ENCODE data around the gene NIPAL1.

Gene NIPAL1

DNA sequence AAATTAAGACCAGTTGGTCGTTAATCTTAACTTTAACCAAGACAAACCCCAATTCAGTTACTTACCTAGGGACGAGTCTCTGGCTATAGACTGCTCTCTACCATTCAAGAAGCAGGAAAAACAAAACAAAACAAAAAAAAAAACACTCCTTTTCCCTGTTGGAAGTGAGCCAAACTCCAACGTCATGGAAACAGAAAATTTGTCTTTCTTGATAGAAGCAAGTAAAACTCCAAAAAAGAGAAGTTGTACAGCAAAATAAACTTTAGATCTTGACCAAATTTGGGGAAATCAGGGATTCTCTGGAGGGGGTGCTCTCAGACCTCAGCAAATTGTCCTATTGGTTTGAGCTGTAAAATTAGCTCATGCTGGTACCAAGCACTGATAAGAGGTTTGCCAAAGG lies 3.7 kb upstream of the NIPAL1 start:
- Histone ChIP-seq H3K4me3 (no peak overlapping the region), H3K36me3 (replicated peaks) (no peaks in the 10 kb centered on the region), H3K4me1 (peaks cover 18% of the 10 kb centered on the region), H3K9me3 (peaks cover 7% of the 10 kb centered on the region; the same call in 1 of the 2 replicates), H3K27me3 (ENCODE audit: low read depth) (no peaks in the 10 kb centered on the region)
- no peak for DNase-seq (ENCODE audit: low spot score in 2 of 2)
- in situ Hi-C loops (cut with MboI; ENCODE audit: low sequenced_read_pairs) = no loop called here

DNA sequence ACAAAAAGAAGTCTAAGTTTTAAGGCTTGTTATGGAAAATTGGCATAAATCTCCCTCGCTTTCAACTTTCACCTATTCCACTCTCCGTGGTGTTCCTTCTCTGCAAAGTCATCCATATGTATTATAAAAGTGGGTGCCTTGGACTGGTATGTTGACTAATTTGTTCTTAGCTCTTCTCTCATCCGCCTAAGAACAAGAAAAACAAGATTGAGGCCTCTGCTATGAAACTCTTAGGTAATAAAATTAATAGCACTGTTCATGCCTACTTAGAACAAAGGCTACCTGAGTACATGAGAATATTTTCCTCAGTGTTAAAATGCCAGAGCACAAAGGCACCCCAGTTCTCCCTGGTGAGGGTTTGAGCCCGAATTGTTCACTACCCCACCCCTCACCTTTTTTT lies 1.4 kb upstream of the NIPAL1 start:
- H3K4me3 ChIP-seq = no peak overlapping the region
- no peaks in the 10 kb centered on the region for H3K36me3 ChIP-seq (replicated peaks)
- no peaks in the 10 kb centered on the region; the same call in 1 of the 2 replicates for H3K9me3 ChIP-seq
- peaks cover 18% of the 10 kb centered on the region for H3K4me1 ChIP-seq
- DNase-seq (ENCODE audit: low spot score in 2 of 2) = no peak
- in situ Hi-C loops (cut with MboI; ENCODE audit: low sequenced_read_pairs) = no loop called here
- H3K27me3 ChIP-seq (ENCODE audit: low read depth) = no peaks in the 10 kb centered on the region

DNA sequence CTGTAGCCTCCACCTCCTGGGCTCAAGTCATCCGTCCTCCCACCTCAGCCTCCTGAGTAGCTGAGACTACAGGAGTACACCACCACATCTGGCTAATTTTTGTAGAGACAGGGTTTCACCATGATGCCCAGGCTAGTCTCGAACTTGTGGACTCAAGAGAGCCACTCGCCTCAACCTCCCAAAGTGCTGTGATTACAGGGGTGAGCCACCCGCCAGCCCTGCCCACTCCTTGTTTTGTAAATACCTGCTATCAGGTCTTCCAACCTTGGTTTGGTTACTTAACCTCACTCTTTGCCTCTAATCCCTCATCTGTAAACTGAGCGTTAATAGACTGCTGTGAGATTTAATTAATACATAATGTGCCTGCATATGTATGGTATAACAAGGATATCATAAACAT lies 894 bp upstream of the NIPAL1 start:
- H3K9me3 ChIP-seq = no peaks in the 10 kb centered on the region; the same call in 1 of the 2 replicates
- no peaks in the 10 kb centered on the region for H3K27me3 ChIP-seq (ENCODE audit: low read depth)
- in situ Hi-C loops (cut with MboI; ENCODE audit: low sequenced_read_pairs) = no loop called here
- peaks cover 18% of the 10 kb centered on the region for H3K4me1 ChIP-seq
- no peak overlapping the region for H3K4me3 ChIP-seq
- no peaks in the 10 kb centered on the region for H3K36me3 ChIP-seq (replicated peaks)
- no peak for DNase-seq (ENCODE audit: low spot score in 2 of 2)

DNA sequence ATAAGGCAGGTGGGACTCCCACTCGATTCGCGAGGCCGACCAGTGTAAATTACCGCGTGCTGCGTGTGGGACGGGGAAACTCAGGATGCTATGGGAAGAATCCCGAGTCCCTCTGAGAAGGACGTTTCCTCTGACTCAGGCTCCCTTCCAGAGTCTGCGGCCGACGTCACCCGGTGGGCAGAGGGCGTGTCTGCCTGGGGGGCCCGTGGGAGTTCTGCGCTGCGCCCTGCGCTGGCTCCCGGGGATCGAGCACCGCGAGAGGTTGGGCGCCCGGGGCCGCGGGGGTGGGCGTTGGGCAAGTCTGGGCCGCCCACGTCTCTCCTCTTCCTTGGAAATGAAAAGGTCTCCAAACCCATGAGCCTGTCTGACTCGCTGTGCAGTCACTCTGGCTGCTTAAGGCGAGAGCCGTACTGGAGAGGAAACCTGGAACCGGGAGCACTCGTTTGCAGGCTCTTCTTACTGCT lies 568 bp downstream of the NIPAL1 start:
- no peaks in the 10 kb centered on the region for H3K27me3 ChIP-seq (ENCODE audit: low read depth)
- in situ Hi-C loops (cut with MboI; ENCODE audit: low sequenced_read_pairs) = no loop called here
- peak overlapping the region; percentile 68 for H3K4me3 ChIP-seq
- H3K4me1 ChIP-seq = peaks cover 10% of the 10 kb centered on the region
- no peaks in the 10 kb centered on the region; the same call in 1 of the 2 replicates for H3K9me3 ChIP-seq
- DNase-seq (ENCODE audit: low spot score in 2 of 2) = peak in 1 of 2 experiments; percentile 79
- no peaks in the 10 kb centered on the region for H3K36me3 ChIP-seq (replicated peaks)

DNA sequence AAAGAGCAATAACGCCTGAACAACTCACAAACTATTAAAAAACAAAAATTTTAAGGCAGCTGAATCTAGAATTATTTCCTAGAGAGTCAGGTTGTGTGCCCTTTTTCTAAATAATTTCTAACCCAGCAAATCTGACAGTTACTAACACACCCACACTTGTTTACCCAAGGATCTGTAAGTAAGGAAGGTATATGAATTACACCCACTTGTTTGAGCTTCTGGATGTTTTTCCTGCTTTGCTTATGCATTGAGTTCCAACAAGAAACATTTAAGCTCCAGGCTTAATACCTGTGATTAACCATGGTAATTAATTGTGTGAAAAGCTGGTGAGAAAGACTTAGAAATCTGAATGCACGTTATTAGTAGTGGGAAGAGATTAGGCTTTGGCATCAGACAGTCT lies 1.5 kb downstream of the NIPAL1 start:
- no peak overlapping the region for H3K4me3 ChIP-seq
- in situ Hi-C loops (cut with MboI; ENCODE audit: low sequenced_read_pairs) = no loop called here

DNA sequence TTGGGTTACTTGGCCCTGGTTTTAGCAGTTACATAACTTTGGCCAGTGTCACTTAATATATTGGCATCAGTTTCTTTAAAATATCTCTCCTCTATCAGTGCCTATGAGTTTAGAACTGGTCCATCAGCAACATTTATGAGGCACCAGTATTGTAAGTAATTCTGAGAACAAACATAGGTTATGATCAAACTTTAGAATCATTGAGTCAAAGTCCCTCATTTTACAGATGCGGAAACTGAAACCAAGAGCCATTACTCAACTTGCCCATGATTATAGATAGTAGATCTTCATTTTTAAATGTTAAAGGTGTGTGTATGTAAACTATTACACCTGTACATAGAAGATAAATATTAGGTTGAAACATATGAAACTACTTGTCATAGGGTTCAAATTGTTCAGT lies 4.5 kb downstream of the NIPAL1 start:
- Histone ChIP-seq H3K27me3 (ENCODE audit: low read depth) (no peaks in the 10 kb centered on the region), H3K4me1 (peaks cover 10% of the 10 kb centered on the region), H3K4me3 (no peak overlapping the region), H3K9me3 (no peaks in the 10 kb centered on the region), H3K36me3 (replicated peaks) (no peaks in the 10 kb centered on the region)
- in situ Hi-C loops (cut with MboI; ENCODE audit: low sequenced_read_pairs) = loop anchor here (10.0 kb wide), 1 partner anchor 64 kb away; no protein-coding TSS in a partner anchor
- DNase-seq (ENCODE audit: low spot score in 2 of 2) = no peak

More for the DNA sequence above, 1.5 kb downstream of the NIPAL1 start:
- Histone ChIP-seq H3K9me3 (no peaks in the 10 kb centered on the region), H3K4me1 (peaks cover 4% of the 10 kb centered on the region), H3K27me3 (ENCODE audit: low read depth) (no peaks in the 10 kb centered on the region), H3K36me3 (replicated peaks) (no peaks in the 10 kb centered on the region)
- DNase-seq (ENCODE audit: low spot score in 2 of 2) = no peak

DNA sequence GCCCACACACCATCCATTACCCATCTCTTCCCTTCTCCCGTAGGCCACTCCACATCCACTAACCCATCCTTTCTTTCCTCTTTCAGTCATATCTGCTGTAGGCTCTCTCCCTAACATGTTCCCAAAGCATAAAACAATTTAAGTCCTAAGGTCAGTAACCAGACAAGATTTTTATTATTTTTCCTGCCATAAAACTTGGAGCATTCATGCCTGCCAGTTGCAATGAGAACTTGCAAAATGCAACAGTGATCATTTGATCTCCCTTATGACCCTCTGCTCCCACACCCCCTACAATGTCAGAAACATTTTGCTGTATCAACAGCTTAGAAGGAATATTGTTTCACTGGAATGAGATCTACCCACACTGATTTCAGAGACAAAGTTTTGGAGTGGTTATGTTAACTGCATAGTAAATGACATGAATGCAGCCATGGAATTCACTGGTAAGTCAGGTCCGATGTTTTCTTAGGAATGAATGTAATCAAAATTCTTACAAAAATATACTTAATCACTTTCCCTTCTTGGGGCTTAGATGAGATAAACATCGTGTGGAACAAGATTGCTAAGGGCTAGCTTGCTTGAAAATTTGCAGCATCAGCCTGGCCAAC lies 5.7 kb downstream of the NIPAL1 start:
- Histone ChIP-seq H3K4me3 (no peak overlapping the region), H3K9me3 (no peaks in the 10 kb centered on the region), H3K36me3 (replicated peaks) (no peaks in the 10 kb centered on the region), H3K4me1 (peaks cover 10% of the 10 kb centered on the region), H3K27me3 (ENCODE audit: low read depth) (no peaks in the 10 kb centered on the region)
- no peak for DNase-seq (ENCODE audit: low spot score in 2 of 2)
- in situ Hi-C loops (cut with MboI; ENCODE audit: low sequenced_read_pairs) = loop anchor here (10.0 kb wide), 1 partner anchor 63 kb away; no protein-coding TSS in a partner anchor

DNA sequence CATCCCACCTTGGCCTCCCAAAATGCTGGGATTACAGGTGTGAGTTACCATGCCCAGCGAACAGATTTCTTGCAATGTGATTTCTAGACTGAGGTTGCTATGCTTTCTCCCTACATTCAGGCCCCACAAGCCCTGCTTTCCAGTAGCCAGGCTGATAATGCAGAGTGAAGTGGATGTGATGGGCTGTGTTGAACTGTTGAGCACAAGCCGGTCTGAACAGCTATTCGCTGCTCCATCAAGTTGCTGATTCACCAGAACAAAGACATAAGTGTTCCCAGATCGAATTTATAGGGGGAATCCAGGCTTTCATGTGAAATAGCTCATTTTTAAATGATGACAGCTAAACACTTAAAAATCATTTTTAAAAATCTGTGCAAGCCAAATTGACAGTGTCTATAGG lies 8.0 kb downstream of the NIPAL1 start:
- in situ Hi-C loops (cut with MboI; ENCODE audit: low sequenced_read_pairs) = loop anchor here (10.0 kb wide), 1 partner anchor 60 kb away; no protein-coding TSS in a partner anchor
- Histone ChIP-seq H3K4me1 (peaks cover 19% of the 10 kb centered on the region), H3K4me3 (no peak overlapping the region), H3K36me3 (replicated peaks) (no peaks in the 10 kb centered on the region), H3K27me3 (ENCODE audit: low read depth) (no peaks in the 10 kb centered on the region), H3K9me3 (no peaks in the 10 kb centered on the region)
- DNase-seq (ENCODE audit: low spot score in 2 of 2) = no peak

DNA sequence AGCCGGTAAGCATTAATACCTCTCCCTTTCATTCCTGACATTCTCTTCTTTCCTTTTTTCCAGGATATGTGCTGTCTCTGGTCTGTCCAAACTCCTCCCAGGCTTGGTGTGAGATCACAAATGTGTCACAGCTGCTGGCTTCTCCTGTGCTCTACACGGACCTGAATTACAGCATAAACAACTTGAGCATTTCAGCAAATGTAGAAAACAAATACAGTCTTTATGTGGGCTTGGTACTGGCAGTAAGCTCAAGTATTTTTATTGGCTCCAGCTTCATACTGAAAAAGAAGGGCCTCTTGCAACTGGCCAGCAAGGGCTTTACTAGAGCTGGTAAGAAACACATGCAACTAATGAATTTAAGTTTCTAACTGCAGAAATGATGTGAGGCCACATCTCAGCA lies 8.4 kb downstream of the NIPAL1 start:
- H3K9me3 ChIP-seq = no peaks in the 10 kb centered on the region
- H3K36me3 ChIP-seq (replicated peaks) = no peaks in the 10 kb centered on the region
- H3K4me3 ChIP-seq = no peak overlapping the region
- in situ Hi-C loops (cut with MboI; ENCODE audit: low sequenced_read_pairs) = loop anchor here (10.0 kb wide), 1 partner anchor 60 kb away; no protein-coding TSS in a partner anchor
- peaks cover 24% of the 10 kb centered on the region for H3K4me1 ChIP-seq
- DNase-seq (ENCODE audit: low spot score in 2 of 2) = no peak
- H3K27me3 ChIP-seq (ENCODE audit: low read depth) = no peaks in the 10 kb centered on the region

DNA sequence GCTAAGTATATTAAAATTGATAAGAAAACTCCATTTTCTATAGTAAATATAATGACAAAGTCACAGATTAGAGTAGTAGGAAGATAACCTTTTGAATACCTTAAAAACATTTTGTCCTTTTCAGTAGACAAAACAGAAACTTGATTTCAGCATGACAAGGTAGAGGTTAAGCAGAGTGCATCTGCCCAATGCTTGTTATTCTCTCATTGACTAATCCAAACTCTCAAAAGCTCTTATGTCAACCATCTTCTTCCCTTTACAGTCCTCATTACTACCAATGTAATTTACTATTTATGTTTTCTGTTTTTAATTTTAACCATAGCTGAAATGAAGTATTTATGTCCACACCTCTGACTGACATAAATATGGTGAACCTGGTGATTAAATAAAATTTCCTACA lies 11.1 kb downstream of the NIPAL1 start:
- H3K36me3 ChIP-seq (replicated peaks) = no peaks in the 10 kb centered on the region
- in situ Hi-C loops (cut with MboI; ENCODE audit: low sequenced_read_pairs) = loop anchor here (10.0 kb wide), 1 partner anchor 57 kb away; no protein-coding TSS in a partner anchor
- H3K9me3 ChIP-seq = no peaks in the 10 kb centered on the region
- no peak for DNase-seq (ENCODE audit: low spot score in 2 of 2)
- H3K4me1 ChIP-seq = peaks cover 33% of the 10 kb centered on the region
- H3K4me3 ChIP-seq = no peak overlapping the region
- H3K27me3 ChIP-seq (ENCODE audit: low read depth) = no peaks in the 10 kb centered on the region

DNA sequence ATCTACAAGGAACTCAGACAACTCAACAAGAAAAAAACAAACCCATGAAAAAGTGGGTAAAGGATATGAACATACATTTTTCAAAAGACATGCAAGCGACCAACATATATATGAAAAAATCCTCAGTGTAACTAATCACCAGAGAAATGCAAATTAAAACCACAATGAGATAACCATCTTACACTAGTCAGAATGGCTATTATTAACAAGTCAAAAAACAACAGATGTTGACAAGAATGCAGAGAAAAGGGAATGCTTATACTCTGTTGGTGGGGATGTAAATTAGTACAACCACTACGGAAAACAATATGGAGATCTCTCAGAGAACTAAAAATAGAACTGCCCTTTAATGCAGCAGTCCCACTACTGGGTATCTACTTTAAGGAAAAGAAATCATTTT lies 12.1 kb downstream of the NIPAL1 start:
- in situ Hi-C loops (cut with MboI; ENCODE audit: low sequenced_read_pairs) = loop anchor here (10.0 kb wide), 1 partner anchor 56 kb away; no protein-coding TSS in a partner anchor
- Histone ChIP-seq H3K36me3 (replicated peaks) (no peaks in the 10 kb centered on the region), H3K9me3 (no peaks in the 10 kb centered on the region), H3K4me1 (peaks cover 27% of the 10 kb centered on the region), H3K27me3 (ENCODE audit: low read depth) (no peaks in the 10 kb centered on the region), H3K4me3 (no peak overlapping the region)
- no peak for DNase-seq (ENCODE audit: low spot score in 2 of 2)

DNA sequence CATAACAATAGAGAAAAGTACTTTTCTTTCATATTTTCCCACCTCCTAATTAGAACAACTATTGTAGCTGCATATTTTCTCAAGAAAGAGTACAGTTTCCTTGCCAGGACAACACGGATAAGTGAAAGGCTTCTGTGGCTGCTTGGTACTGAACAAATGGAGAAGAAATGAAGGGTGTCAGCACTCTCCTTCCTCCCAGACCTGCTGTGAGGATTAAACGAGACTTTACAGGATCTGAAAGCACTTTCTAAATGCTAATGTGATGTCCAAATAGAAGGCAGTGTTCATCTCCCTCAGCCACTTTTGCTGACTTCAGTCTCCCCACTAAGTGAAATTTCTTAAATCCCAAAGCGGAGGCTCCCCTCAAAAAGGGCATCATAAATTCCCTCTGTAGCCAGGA lies 13.9 kb downstream of the NIPAL1 start:
- in situ Hi-C loops (cut with MboI; ENCODE audit: low sequenced_read_pairs) = no loop called here
- H3K27me3 ChIP-seq (ENCODE audit: low read depth) = no peaks in the 10 kb centered on the region

DNA sequence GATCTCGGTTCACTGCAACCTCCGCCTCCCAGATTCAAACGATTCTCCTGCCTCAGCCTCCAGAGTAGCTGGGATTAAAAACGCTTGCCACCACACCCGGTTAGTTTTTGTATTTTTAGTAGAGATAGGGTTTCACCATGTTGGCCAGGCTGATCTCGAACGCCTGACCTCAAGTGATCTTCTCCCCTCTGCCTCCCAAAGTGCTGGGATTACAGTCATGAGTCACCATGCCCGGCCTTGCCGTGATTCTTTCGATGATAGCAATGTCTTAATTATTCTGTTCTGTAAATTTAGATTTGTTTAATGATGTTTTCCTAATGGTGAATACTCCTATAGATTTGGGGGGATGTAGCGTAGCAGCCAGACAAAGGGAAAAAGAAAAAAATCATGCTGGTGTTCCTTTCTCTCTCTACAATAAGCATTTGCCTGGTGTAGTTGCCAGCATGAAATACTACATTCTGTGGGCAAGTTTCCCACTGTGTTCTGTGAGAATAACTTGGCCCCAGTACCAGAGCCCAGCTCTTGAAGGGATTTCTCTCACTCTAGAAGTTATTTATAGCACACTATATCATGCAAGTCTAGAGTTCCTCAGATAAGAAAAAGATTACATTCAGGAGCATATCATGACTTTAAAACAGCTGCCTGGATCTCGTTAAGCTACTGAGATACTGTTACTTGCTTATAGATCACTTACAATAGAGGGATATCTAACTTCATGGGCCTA lies 15.4 kb downstream of the NIPAL1 start:
- Histone ChIP-seq H3K9me3 (no peaks in the 10 kb centered on the region), H3K4me1 (peaks cover 27% of the 10 kb centered on the region), H3K27me3 (ENCODE audit: low read depth) (no peaks in the 10 kb centered on the region), H3K36me3 (replicated peaks) (no peaks in the 10 kb centered on the region), H3K4me3 (no peak overlapping the region)
- in situ Hi-C loops (cut with MboI; ENCODE audit: low sequenced_read_pairs) = no loop called here
- no peak for DNase-seq (ENCODE audit: low spot score in 2 of 2)

More for the DNA sequence above, 13.9 kb downstream of the NIPAL1 start:
- Histone ChIP-seq H3K4me1 (peaks cover 27% of the 10 kb centered on the region), H3K4me3 (no peak overlapping the region), H3K36me3 (replicated peaks) (no peaks in the 10 kb centered on the region), H3K9me3 (no peaks in the 10 kb centered on the region)
- DNase-seq (ENCODE audit: low spot score in 2 of 2) = no peak

DNA sequence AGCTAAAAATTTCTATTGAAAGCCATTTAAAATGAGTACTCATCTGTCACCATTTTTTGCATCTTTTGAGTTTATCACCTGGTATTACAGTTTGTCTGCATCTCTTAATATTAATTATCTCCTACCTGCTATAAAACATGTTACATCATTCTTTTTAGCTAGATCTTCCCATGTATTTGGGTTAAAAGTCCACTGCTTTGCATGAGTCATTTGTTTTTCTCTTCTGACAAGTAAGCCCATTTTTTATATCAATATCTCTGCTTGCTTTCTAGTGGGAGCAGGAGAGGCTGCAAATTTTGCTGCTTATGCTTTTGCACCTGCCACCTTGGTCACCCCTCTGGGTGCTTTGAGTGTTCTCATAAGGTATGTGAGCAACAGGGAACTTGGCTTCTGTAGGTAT lies 16.1 kb downstream of the NIPAL1 start:
- Histone ChIP-seq H3K27me3 (ENCODE audit: low read depth) (no peaks in the 10 kb centered on the region), H3K36me3 (replicated peaks) (no peaks in the 10 kb centered on the region), H3K4me1 (peaks cover 27% of the 10 kb centered on the region), H3K4me3 (no peak overlapping the region), H3K9me3 (no peaks in the 10 kb centered on the region)
- in situ Hi-C loops (cut with MboI; ENCODE audit: low sequenced_read_pairs) = no loop called here
- DNase-seq (ENCODE audit: low spot score in 2 of 2) = no peak

Data from HAP-1 (cell line).